Measurements from ENCODE around the gene CCDC102A.

CCDC102A gene

DNA sequence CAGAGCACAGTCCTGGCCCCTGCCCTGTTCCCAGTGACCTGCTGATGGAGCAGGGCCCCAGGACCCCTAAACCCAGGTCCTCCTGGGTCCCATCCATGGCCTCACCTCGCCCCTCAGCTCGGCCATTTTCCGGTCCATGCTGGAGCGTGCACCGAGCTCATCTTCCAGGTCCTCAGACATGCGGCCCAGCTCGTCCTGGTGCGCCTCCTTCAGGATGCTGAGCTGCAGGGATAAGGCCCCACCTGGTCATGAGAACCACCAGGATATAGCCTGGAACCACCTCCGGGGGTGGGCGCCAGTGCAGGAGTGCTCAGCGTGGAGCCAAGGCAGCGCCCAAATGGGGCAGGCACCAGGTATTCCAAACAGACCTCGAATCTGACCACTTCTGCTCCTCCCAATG lies 17.9 kb downstream of the CCDC102A start:
- DNase-seq (ENCODE audit: low spot score), result no peak

DNA sequence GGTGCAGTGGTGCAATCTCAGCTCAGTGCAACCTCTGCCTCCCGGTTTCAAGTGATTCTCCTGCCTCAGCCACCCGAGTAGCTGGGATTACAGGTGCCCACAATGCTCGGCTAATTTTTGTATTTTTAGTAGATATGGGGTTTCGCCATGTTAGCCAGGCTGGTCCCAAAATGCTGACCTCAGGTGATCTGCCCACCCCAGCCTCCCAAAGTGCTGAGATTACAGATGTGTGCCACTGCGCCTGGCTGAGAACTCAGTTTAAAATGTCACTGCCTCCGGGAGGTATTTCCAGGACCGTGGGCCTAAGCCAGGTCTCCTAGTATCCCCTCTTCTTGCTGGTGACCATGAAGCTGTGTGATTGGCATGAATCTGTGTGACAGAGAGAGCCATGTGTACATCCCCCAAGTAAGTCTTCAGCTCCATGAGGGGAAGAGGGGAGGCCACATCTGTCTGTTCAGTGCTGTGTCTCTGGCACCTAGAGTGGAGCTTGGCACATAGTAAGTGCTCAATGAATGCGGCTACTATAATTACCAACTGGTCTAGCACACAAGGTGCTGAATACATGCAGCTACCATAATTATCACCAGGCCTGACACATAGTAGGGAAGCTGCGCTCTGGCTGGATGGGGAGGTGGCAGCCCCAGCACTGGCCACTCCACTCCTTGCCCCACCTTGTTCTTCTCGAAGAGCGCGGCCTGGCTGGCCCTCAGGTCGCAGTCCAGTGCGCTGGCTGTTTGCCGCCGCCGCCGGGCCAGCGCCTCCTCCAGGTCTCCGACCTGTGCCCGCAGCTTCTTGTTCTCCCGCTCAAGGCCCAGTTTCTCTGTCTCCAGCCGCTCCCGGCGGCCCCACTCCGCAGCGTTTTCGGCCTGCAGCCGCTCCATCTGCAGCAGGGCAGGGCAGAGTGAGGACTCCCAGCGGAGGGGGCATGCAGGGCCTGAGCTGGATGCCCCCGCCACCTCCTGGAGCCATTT lies 18.7 kb downstream of the CCDC102A start:
- DNase-seq (ENCODE audit: low spot score), result no peak

DNA sequence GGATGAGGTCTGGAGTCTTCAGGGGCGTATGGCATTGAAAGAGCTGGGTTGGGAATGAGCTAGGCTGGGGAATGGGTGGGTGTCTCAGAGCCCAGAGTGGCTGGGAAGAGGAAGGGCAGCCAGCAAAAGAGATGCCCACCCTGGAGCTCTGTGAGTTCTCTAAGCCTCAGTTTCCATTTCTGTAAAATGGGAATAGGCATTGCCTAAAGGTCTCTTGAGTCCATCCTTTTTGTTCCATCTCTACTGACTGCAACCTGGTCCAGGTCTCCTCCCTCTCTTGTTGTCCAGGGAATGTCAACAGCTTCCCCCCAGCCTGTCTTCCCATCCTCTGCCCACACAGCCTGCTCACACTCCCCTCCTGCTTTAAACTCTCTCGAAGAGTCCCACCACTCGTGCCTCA lies 19.6 kb downstream of the CCDC102A start:
- DNase-seq (ENCODE audit: low spot score), result no peak

DNA sequence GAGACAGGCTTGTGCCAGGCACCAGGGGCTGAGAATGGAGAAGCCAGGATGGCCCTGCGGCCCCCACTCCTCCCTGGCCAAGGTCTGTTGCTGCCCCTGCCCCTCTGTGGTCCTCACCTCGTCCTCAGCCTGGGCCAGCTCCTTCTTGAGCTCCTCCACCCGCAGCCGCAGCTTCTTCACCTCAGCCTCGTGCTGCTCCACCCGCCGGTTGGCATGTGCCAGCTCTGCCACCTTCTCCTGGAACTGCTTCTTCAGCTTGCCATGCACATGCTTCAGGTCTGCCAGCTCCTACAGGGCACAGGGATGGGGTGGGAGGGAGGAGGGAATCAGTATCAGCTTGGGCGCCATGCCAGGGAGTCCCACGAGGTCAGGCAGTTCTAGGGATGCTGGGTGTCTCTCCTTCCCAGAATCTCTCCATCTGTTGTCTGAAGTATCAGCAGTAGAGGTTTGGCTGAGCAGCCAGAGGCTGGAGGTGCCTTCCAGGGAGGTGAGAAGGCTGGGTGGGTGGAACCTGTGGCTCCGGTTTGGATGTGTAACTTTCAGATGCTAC lies 20.1 kb downstream of the CCDC102A start:
- DNase-seq (ENCODE audit: low spot score), result no peak

DNA sequence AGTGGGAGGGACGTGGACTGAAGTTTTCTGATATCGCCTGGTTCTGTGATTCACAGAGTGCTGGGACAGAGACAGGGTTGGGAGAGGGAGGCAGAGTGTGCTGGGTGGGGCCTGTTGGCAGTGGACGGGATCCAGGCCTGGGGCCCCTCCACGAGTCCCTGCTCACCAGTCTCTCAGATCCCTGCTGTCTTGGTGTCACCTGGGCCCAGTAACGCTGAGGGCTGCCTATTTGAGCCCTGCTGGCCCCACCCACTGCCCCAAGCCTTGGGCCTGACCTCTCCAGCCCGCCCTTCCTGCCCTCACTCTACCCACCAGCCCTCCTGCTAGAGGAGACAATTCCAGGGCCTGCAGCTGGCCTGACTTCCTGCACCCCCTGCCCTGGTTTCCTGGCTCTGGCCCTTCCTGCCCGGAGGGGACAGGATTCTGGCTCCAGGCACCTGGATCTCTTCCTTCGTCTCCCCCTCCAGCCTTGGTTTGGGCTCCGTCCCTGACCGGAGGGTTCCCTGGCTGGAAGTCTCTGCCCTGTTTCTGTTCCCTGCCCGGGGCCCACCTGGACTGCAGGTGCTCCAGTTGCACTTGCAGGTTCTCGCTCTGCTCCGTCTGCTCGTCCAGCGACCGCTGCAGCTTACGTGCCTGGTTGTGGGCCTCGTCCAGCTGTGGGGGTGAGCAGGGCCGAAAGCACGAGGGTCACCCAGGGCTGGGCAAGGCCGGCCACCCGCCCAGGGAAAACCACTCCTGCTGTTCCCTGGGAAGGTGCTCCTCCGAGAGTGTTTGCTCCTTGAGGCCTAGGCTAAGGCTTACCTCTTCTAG lies 21.4 kb downstream of the CCDC102A start:
- DNase-seq (ENCODE audit: low spot score), result no peak

DNA sequence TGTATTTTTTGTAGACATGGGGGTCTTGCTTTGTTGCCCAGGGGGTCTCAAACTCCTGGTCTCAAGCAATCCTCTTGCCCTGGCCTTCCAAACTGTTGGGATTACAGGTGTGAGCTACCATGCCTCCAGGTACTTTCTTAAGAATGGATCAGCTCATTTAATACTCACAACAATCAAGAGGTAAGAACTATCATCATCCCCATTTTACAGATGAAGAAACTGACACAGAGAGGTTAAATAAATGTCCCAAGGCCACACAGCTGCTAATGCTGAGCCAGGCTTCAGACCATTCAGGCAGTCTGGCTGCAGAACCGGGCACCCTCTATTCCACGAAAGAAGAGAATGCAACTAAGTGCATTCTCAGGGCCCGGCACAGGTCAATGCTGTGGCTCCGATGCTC lies 22.0 kb downstream of the CCDC102A start:
- no peak for DNase-seq (ENCODE audit: low spot score)

DNA sequence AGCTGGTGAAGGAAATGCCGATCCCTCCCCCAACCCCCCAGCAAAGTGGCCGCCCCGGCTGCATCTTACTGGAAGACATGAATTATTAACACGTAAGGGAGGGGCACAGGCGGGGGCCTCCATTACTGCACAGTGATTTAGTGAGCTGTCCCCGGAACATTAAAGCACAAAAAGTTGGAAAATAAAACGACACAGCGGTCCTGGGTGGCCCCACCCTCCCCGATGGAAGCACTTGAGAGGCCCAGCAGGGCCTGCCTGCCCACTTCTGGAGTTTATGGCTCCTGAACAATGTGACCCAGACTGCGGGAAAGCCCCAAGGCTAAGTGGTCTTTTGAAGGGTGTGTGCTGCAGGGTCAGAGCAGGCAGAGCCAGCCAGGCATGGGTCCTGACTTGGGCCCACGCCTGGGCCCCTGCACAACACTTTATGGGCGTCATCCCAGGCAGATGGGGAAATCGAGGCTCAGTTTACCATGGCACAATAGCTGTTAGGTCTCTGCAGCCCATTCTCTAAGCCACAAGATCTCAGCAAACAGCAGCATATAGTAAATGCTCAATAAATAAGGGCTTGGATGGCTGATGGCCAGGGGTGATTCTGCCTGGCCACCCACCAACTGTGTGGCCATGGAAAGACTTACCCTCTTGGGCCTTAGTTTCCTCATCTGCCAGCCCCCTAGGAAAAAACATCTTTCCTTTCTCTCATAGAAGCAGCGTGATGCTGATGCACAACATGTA lies 22.8 kb downstream of the CCDC102A start:
- DNase-seq (ENCODE audit: low spot score), result no peak

DNA sequence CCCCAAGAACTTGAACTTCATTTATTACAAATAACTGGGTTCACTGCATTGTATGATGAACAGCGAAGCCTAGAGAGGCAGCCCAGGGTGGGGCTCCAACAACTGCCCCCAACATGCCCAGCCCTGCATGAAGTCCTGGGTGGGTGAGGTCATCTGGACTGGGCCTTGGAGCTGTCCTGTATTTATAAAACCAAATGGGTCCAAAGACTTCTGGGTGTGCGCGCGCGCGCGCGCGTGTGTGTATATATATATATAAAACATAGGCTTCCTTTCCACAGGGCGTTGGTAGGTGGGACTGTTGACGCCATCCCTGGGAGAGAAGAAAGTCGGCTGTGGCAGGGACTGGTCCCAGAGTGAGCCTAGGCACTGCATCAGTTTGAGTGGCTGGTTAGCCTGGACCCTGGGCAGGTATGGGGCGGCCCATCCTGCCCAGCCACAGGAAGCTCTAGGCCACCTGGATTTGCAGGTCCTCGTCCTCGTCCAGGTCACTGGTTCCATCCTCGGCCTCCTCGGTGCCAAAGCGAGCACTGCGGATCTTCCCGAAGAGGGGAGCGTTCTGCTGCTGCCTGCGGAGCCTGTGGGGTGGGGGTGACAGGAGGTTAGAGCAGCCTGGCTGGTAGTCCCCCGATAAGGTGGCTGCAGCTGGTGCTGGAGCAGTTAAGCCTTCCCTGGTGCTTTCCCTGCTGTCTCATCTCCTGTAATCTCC lies 23.9 kb downstream of the CCDC102A start:
- no peak for DNase-seq (ENCODE audit: low spot score)

DNA sequence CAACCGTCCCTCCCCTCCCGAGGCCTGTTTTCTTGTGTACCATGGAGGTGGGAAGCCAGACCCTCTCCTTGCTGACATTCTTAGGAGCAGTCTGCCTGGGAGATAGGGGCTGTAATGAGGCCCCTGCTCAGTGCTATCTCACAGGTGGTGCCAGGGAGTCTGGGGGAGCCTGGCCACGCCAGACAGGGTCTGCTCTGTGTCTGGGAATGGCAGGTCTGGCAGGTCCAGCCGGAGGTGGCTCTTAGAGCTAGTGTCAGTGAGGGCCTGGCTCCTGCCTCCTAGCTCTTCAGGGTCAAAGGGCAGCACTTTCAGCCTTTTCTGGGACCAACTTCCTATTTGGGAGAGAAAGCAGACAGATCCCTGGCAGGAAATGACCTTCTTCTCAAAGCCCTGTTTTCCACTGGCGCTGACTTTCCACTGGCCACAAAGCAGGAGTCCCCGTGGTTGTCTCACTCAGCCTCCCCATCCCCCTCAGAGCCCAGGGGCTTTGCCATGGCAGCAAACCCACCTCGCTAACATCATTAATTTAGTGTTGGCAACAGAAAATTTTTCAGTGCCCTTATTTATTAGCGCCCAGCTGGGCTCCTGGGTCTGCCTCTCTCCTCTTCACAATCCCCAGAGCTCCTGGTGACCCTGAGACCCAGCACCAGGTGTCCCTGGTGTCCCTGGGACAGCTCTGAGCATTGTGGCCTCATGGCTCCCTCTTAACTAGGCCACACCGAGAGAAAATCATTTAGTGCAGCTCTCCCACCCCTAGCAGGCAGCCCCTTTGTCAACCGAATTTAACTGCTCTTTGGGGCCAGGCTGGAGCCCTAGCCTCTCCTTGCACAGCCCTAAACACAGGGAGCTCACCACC lies 26.1 kb downstream of the CCDC102A start:
- DNase-seq (ENCODE audit: low spot score), result no peak

DNA sequence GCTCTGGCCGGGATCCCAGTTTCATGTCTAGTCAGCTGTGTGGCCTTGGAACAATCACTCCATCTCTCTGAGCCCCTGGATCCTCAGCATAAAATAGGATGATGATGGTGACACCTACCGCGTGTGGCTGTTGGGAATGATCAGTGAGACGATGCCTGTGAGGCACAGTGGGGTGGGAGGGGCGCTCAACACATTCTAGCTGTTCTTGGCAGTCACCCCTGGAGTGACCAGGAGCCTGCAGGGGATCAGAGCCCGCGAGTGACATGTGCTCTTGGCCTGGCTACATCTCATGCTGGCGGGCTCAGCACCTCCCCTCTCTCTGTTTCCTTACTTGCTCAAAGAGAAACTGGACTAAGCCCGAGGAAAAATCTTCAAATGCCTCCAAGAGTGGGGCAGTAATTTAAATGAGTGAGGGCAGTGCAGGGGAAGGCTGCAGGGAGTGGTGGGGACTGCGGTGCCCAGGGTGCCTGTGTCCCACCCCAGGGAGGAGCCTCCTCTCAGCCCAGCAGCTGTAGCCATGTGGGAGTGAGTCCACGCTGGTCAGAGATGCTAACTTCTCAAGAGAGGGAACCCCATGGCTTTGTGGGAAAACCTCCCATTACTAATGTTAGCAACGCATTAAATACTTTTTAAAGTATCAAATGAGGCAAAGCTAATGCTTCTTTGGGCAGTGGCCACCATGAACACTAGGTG lies 27.0 kb downstream of the CCDC102A start:
- no peak for DNase-seq (ENCODE audit: low spot score)

DNA sequence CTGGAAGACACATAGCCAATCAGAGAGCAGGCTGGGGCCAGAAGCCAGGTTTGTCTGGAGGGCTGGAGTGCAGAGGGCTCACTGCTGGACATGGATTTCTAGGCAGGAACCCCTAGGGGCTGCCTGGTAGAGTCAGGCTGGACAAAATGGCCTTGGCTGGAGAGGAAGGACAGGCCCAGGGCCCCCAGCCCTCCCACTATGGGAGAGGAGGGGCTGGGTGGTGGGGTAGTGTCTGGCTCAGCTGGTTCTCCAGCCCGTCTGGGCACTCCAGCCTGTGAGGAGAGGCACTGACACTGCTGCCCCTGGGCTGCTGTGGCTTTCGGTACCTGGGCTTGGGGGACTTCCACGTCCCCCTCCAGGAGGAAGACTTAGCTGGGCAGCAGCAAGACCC lies 28.3 kb downstream of the CCDC102A start:
- no peak for DNase-seq (ENCODE audit: low spot score)

DNA sequence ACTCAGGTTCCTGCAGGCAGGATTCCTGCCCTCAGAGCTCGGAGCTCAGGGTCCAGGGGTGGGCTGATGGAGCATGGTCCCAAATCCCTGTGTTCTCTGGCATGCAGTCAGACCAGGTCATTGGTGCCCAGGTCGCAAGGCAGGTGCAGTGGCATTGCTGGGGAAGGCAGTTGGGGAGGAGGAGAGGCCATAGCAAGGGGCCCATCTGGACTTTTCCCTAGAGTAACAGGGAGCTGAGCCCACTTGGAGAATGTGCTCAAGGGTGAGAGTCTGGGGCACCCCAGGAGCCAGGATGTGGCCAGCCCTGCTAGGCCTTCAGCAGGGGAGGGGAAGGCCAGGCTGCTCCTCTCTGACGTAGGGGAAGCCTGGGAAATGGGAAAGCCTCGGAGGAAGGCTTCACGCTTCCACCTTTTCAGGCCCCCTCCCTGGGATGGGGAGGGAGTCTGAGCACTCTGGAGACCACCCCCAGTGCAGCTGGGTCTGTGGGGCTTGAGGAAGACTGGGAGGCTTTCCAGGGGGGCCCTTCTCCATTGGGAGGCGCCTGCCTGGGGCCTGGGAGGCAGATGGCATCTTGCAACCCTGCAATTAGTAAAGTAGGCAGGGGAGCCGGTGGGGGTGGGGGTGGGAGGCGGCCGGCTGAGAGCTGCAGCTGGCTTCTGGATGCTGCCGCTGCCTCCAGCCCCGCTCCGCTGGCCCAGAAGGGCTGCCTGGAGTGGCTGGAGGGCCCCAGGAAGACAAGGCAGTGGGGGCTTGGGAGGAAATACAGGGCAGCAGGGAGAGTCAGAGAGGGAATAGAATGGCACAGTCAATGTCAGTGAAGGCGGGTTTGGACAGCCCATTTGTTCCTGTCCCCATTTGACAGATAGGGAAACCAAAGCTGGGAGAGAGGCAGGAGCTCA lies 29.0 kb downstream of the CCDC102A start:
- DNase-seq (ENCODE audit: low spot score), result no peak

DNA sequence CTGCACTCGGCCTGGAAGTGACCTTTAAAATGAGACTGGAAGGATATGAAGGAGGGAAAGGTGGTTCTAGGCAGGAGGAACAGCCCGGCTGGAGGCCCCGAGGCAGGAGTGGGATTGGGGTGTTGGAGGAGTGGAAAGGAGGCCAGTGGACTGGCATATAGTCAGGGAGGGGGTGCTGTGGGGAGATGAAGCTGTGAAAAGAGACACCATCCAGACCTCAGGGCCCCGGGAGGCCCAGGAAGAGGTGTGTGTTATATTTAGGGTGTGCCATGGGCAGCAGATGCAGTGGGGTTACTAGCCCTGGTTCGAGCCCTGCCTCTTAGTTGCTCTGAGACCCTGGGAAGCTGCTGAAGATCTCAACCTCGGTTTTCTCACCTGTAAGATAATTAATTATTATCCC lies 31.2 kb downstream of the CCDC102A start:
- DNase-seq (ENCODE audit: low spot score), result no peak

DNA sequence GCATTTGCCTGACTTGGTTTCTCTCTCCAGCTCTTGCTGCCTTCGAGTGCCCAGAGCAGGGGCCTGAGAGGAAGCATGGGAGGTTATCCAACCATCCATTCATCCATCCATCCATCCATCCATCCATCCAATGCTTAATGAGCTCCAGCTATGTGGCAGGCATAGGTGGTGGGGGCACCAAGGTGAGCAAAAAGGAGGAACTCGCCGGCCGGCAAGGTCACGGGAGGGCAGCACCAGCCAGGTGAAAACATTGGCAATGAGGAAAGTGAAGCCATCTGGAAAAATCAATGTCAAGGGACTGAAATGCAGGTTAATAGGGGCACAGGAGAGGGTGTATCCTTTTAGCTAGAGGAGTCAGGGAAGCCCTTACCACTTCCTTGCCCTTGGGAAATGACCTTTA lies 31.9 kb downstream of the CCDC102A start:
- DNase-seq (ENCODE audit: low spot score), result no peak

DNA sequence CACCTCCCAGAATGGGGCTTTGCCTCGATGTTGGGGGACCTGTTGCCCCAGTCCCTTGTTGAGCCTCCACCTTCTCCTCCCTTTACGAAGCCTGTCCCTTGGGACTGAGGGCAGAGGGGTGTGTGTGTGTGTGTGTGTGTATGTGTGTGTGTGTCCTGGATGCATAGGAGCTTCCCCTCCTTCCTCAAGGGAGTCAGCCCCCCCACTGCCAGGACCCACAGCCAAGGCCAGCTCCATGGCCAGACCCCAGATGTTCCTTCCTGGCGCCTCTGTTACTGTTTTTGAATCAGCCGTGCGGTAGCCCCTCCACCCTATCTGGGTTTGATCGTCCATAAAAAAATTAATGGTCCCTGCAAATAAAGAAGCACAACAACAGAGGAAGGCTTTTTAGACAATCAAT lies 32.4 kb downstream of the CCDC102A start:
- no peak for DNase-seq (ENCODE audit: low spot score)

DNA sequence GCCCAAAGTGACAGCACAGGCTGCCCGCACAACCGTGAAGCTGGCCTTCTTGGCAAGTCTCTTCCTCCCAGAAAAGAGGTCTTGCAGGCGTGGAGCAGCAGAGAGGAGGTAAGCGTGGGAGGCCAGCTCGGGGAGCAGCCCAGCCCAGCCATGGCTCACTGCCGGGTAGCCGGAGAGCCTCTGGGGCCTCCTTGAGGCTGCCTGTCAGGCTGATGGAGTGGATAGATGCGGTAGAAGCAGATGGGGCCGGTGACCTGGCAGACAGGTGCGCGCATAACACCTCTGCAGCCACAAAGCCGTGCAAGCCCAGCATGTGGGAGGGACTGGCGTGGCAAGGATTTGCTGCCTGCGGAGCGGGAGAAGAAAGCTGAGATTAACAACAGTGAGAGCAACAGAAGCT lies 33.0 kb downstream of the CCDC102A start:
- no peak for DNase-seq (ENCODE audit: low spot score)

DNA sequence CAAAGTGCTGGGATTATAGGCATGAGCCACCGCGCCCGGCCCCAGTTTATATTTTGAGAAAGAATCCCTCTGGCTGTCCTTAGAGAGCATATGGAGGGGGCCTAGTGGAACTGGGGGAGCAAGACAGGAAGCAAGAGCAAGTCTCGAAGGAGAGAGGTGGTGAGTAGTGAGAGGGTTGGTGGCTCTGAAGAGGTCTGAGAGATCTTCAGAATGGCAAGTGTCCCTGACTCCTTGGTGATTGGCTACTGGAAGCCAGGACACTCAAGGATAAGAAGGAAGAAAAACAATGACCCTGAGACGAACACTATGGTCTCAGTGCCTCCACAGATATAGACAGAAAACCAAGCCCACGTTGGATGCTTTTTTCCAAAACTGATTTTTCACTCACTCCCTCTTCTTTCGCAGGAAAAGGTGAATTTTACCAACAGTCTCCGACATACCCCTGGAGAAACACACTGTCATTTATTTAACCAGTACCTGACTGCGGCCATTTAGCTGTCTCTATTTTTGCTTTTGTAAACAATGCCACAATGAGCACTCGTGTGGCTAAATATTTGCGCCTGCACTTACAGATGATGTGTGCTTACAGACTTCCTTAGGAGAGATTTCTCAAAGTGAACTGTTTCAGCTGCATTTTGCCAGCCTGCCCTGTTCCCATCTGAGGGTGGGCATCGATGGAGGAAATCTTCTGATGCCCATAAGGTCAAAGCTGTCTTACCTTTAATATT lies 34.2 kb downstream of the CCDC102A start:
- no peak for DNase-seq (ENCODE audit: low spot score)

DNA sequence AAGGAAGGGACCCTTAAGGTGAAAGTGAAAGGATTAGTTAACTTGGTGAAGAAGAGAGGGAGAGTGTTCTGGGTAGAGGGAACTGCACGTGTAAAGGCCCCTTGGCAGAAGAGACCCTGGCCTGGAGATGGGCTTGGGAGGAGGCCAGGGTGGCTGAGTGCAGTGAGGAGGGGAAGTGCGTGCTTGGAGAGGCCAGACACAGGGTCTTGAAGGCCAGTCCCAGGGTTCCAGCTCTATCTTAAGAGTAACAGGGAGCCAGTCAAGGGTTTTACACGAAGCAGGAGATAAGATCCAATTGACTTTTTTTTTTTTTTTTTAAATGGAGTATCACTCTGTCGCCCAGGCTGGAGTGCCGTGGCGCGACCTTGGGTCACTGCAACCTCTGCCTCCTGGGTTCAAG lies 34.9 kb downstream of the CCDC102A start:
- no peak for DNase-seq (ENCODE audit: low spot score)

Data from Ammon's horn (tissue), 1 donor.